PC-3 (cell line): Measurements from ENCODE around the gene MARCHF3. TPM values are rescaled to one million over a fixed set of nuclear protein-coding genes. Genes with fewer than 3 reads are reported as not detected.

Experiments
- ATAC-seq: fragments of 200-7000 bp; cut with Tn5 transposase; 2 replicates; pipeline ENCODE4 v1.9.1; 2020; ENCODE audit warnings: mild to moderate bottlenecking, moderate library complexity
- BruUV-seq: library from RNA; stranded (reverse); fragments of 400-500 nt; replicated peaks from 2 replicates; lab custom pipeline; 2021; lab: Mats Ljungman, UMichigan
- CTCF ChIA-PET: fragments of 300-600 bp; sonication (Branson Sonifier 250); formaldehyde crosslinking; loops from one replicate; lab custom pipeline; 2022; ENCODE audit warnings: antibody characterized with exemption; lab: Charles Lee
- POLR2A ChIA-PET: fragments of 300-600 bp; sonication (Branson Sonifier 250); formaldehyde crosslinking; loops from one replicate; lab custom pipeline; 2022; ENCODE audit warnings: antibody characterized with exemption; ENCODE audit not compliant: unreplicated experiment; lab: Charles Lee
- DNase-seq: peaks from one replicate; pipeline ENCODE4 v3.0.0-alpha.2; 2015
- H2AFZ ChIP-seq: fragments of 300-600 bp; sonication (generic); 2 replicates; pipeline ENCODE4 v1.6.0; 2016; ENCODE audit warnings: antibody characterized with exemption, low read length
- H3F3A ChIP-seq: fragments of 300-600 bp; sonication (generic); one replicate; pipeline ENCODE4 v1.6.0; 2017; ENCODE audit warnings: antibody characterized with exemption, low read length, control low read depth, mild to moderate bottlenecking; ENCODE audit not compliant: unreplicated experiment
- H3K27ac ChIP-seq: fragments of 300-600 bp; sonication (generic); 2 replicates; pipeline ENCODE4 v1.5.1; 2016; ENCODE audit warnings: mild to moderate bottlenecking, low read length
- H3K27me3 ChIP-seq: fragments of 300-600 bp; sonication (generic); 2 replicates; pipeline ENCODE4 v1.6.1; 2016; ENCODE audit warnings: low read length, mixed read lengths
- H3K36me3 ChIP-seq: fragments of 300-600 bp; sonication (generic); 2 replicates; pipeline ENCODE4 v1.6.1; 2016; ENCODE audit warnings: low read depth, mixed run types, low read length, mixed read lengths
- H3K4me1 ChIP-seq: fragments of 300-600 bp; sonication (generic); 2 replicates; pipeline ENCODE4 v1.5.1; 2016; ENCODE audit warnings: low read length; ENCODE audit not compliant: insufficient read depth
- H3K4me2 ChIP-seq: fragments of 300-600 bp; sonication (generic); 2 replicates; pipeline ENCODE4 v1.6.0; 2016; ENCODE audit warnings: low read length
- H3K4me3 ChIP-seq: fragments of 300-600 bp; sonication (generic); 2 replicates; pipeline ENCODE4 v1.5.1; 2016; ENCODE audit warnings: mild to moderate bottlenecking, low read length, mixed read lengths
- H3K79me2 ChIP-seq: fragments of 300-600 bp; sonication (generic); 2 replicates; pipeline ENCODE4 v1.6.1; 2017; ENCODE audit warnings: low read length, mixed read lengths
- H3K9ac ChIP-seq: fragments of 300-600 bp; sonication (generic); 2 replicates; pipeline ENCODE4 v1.6.0; 2016; ENCODE audit warnings: mild to moderate bottlenecking, low read length
- H3K9me2 ChIP-seq: fragments of 300-600 bp; sonication (generic); replicated peaks from 2 replicates; pipeline ENCODE4 v1.6.1; 2016; ENCODE audit warnings: mixed run types, low read length, mixed read lengths
- H3K9me3 ChIP-seq: fragments of 300-600 bp; sonication (generic); 2 replicates; pipeline ENCODE4 v1.6.1; 2016; ENCODE audit warnings: low read length, mixed read lengths
- H4K20me1 ChIP-seq: fragments of 300-600 bp; sonication (generic); 2 replicates; pipeline ENCODE4 v1.6.1; 2016; ENCODE audit warnings: low read length, mixed read lengths
- EZH2 ChIP-seq: fragments of 300-600 bp; sonication (generic); IDR thresholded peaks from one replicate; pipeline ENCODE4 v1.6.1; 2017; ENCODE audit warnings: antibody characterized with exemption, mild to moderate bottlenecking, low read length; ENCODE audit not compliant: unreplicated experiment
- EZH2phosphoT487 ChIP-seq: fragments of 300-600 bp; sonication (generic); IDR thresholded peaks from 2 replicates; pipeline ENCODE4 v1.6.1; 2018; ENCODE audit warnings: mild to moderate bottlenecking, antibody characterized with exemption, low read length, borderline replicate concordance
- intact Hi-C: fragments of 100-400 bp; cut with micrococcal nuclease; formaldehyde crosslinking; loops from 2 replicates; pipeline ENCODE4 v1.9.0; 2023
- total RNA-seq: library from RNA; depleted of rRNA; stranded (reverse); fragments of >200 nt; gene quantifications from 2 replicates; pipeline ENCODE4 v1.2.3, GENCODE V29; 2014
- TF ChIP-seq, protein P1 (sequence below): fragments of 300-600 bp; sonication (generic); conservative IDR thresholded peaks from 2 replicates; pipeline ENCODE4 v1.5.1; 2017; ENCODE audit warnings: antibody characterized with exemption, low read depth, mild to moderate bottlenecking, low read length

Gene MARCHF3
- total RNA-seq, 1 experiment from 2014 or later, result 2.5 TPM

DNA sequence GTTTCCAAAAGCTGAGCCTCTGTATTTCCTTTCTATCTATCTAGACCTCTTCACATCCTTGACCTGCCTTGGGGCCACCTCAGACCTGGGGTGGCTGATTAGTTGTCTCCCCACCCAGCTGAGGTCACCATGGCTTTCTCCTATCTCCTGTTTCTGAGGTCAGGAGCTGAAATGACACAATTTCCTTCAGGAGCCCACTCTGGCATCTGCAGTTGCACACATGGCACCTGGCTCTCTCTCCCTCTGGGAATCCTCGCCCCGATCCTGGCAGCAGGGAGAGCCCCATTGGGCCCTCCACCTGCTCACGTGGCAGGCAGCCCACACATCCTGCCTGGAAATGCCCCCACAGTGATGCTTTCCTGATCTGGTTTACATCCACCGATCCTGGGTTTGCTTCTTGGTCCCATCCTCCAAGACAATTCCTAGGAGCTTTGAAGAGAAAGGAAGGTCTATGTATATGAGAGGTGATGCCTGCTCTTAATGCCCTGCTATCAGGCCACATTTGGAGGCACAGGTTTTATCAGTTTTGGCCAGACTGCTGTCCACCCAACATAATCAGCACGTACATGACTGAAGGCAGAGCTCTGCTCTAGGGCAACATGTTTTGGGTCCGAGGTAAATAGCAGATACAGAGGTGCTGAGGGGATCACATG, 53.7 kb downstream of the MARCHF3 start:
- no peaks in the 10 kb centered on the region for H4K20me1 ChIP-seq
- no peaks in the 10 kb centered on the region for H3K9me3 ChIP-seq
- no peak overlapping the region for H3K27ac ChIP-seq
- BruUV-seq, result no TSS peak
- H3K36me3 ChIP-seq, result no peaks in the 10 kb centered on the region
- POLR2A ChIA-PET, result no interaction called here
- ATAC-seq (no peak), DNase-seq (no peak)
- H3K27me3 ChIP-seq, result no peaks in the 10 kb centered on the region
- intact Hi-C loops, result no loop called here
- H3F3A ChIP-seq, result no peaks in the 10 kb centered on the region
- no peaks in the 10 kb centered on the region for H3K79me2 ChIP-seq
- no peak overlapping the region for H2AFZ ChIP-seq
- CTCF ChIA-PET, result no interaction called here
- TF ChIP-seq EZH2 (no peak), EZH2phosphoT487 (no peak)
- TF ChIP-seq, protein P1, sequence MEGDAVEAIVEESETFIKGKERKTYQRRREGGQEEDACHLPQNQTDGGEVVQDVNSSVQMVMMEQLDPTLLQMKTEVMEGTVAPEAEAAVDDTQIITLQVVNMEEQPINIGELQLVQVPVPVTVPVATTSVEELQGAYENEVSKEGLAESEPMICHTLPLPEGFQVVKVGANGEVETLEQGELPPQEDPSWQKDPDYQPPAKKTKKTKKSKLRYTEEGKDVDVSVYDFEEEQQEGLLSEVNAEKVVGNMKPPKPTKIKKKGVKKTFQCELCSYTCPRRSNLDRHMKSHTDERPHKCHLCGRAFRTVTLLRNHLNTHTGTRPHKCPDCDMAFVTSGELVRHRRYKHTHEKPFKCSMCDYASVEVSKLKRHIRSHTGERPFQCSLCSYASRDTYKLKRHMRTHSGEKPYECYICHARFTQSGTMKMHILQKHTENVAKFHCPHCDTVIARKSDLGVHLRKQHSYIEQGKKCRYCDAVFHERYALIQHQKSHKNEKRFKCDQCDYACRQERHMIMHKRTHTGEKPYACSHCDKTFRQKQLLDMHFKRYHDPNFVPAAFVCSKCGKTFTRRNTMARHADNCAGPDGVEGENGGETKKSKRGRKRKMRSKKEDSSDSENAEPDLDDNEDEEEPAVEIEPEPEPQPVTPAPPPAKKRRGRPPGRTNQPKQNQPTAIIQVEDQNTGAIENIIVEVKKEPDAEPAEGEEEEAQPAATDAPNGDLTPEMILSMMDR, result no peak
- no peak overlapping the region for H3K9ac ChIP-seq
- no peak overlapping the region for H3K4me2 ChIP-seq
- H3K9me2 ChIP-seq, result no peaks in the 10 kb centered on the region
- H3K4me3 ChIP-seq, result no peak overlapping the region
- H3K4me1 ChIP-seq, result no peaks in the 10 kb centered on the region

DNA sequence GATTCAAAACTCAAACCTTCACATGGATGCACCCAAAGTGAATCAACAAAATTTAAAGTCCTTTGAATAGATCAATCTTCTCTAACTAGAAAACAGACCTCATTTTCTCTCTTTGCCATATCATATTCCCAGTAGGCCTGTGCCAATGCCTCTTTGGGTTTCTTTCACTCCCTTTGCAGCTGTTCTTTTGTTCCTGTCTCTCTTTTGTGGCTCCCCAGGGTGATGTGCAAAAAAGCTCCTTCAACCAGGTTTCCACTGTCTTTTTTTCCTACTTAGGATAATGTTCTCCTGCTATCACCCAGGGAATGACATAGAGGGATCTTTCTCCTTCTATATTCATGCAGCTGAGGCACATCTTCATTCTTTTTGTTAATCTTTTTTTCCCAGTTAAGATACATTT, 54.6 kb downstream of the MARCHF3 start:
- ChIA-PET CTCF (no interaction called here), POLR2A (no interaction called here)
- intact Hi-C loops, result no loop called here
- no peak overlapping the region for H3K4me2 ChIP-seq
- H3K27ac ChIP-seq, result no peak overlapping the region
- no peaks in the 10 kb centered on the region for H3K79me2 ChIP-seq
- no peaks in the 10 kb centered on the region for H3F3A ChIP-seq
- H3K4me3 ChIP-seq, result no peak overlapping the region
- H2AFZ ChIP-seq, result no peak overlapping the region
- TF ChIP-seq EZH2, result no peak
- TF ChIP-seq EZH2phosphoT487, result no peak
- TF ChIP-seq, protein P1, result no peak
- H3K9ac ChIP-seq, result no peak overlapping the region
- no TSS peak for BruUV-seq
- DNase-seq (no peak), ATAC-seq (no peak)
- no peaks in the 10 kb centered on the region for H3K27me3 ChIP-seq
- H3K9me3 ChIP-seq, result no peaks in the 10 kb centered on the region
- no peaks in the 10 kb centered on the region for H3K36me3 ChIP-seq
- H4K20me1 ChIP-seq, result no peaks in the 10 kb centered on the region
- no peaks in the 10 kb centered on the region for H3K4me1 ChIP-seq
- H3K9me2 ChIP-seq, result no peaks in the 10 kb centered on the region

DNA sequence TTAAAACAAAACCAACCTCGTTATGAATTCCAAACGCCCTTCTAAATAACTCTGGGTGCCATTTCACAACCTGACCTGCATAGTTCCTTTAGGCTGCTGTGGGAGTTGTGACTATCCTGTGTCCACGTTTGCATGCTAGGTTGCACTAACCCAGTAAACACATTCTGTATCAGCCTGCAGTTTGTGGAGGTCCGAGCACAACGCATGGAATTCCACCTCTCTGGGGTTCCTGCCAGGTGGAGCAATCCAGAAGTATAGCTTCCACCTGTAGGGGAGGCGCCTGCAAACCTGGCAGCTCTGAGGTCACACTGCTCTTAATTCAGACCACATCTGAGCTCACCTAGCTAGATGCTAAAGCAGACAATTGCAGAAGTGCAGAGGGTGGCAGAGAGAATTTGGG, 57.2 kb downstream of the MARCHF3 start:
- Histone ChIP-seq H3K4me2 (no peak overlapping the region), H4K20me1 (no peaks in the 10 kb centered on the region), H2AFZ (no peak overlapping the region), H3K27me3 (no peaks in the 10 kb centered on the region), H3K4me1 (no peaks in the 10 kb centered on the region), H3K9me2 (no peaks in the 10 kb centered on the region), H3K27ac (no peak overlapping the region), H3K79me2 (no peaks in the 10 kb centered on the region), H3F3A (no peaks in the 10 kb centered on the region), H3K4me3 (no peak overlapping the region), H3K36me3 (no peaks in the 10 kb centered on the region), H3K9me3 (no peaks in the 10 kb centered on the region), H3K9ac (no peak overlapping the region)
- DNase-seq (no peak), ATAC-seq (no peak)
- intact Hi-C loops, result no loop called here
- no TSS peak for BruUV-seq
- ChIA-PET CTCF (no interaction called here), POLR2A (no interaction called here)
- TF ChIP-seq, protein P1, result no peak
- TF ChIP-seq EZH2phosphoT487 (no peak), EZH2 (no peak)
